ENCODE measurements around the gene HIPK2.

DNA sequence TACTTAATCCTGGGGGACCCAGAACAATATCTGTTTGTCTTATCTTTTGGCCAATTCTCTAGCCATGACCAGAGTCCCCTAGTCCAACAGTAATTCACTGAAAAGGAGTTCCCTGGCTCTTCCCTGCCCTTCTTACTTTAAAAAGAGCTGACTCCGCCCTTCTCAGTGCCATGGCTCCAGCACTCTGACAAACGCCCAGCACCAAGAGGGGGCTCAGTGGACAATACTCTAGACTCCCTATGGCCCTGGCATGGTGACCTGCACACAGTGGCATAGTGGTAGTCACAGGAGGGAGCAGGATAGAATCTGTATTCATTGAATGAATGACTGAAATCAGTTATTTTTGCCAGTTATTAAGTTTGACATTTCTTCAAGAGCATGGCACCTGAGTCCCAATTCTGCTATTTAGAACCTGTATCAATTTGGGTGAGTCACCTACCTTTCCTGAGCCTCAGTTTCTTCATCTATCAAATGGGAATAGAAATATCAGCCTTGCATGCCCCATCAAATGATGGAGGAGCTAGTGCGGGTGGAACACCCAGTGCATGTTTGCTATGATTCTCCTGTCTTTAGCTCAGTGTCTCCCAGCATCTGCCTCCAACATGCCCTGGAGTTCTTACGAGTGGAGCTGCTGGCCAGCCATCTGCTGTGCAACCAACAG lies 184.9 kb downstream of the HIPK2 start:
- TF ChIP-seq CTCF (IDR thresholded peaks at IDR 0.05) (no peak), POLR2A (IDR thresholded peaks at IDR 0.05) (no peak)
